PC-3 (cell line): ENCODE results near the gene TCERG1L. TPM values are rescaled to one million over a fixed set of nuclear protein-coding genes. Genes with fewer than 3 reads are reported as not detected.

Experiments used
- ATAC-seq: fragments of 200-7000 bp; cut with Tn5 transposase; 2 replicates; pipeline ENCODE4 v1.9.1; 2020; ENCODE audit warnings: mild to moderate bottlenecking, moderate library complexity
- BruUV-seq: library from RNA; stranded (reverse); fragments of 400-500 nt; replicated peaks from 2 replicates; lab custom pipeline; 2021; lab: Mats Ljungman, UMichigan
- CTCF ChIA-PET: fragments of 300-600 bp; sonication (Branson Sonifier 250); formaldehyde crosslinking; loops from one replicate; lab custom pipeline; 2022; ENCODE audit warnings: antibody characterized with exemption; lab: Charles Lee
- POLR2A ChIA-PET: fragments of 300-600 bp; sonication (Branson Sonifier 250); formaldehyde crosslinking; loops from one replicate; lab custom pipeline; 2022; ENCODE audit warnings: antibody characterized with exemption; ENCODE audit not compliant: unreplicated experiment; lab: Charles Lee
- DNase-seq: peaks from one replicate; pipeline ENCODE4 v3.0.0-alpha.2; 2015
- H2AFZ ChIP-seq: fragments of 300-600 bp; sonication (generic); 2 replicates; pipeline ENCODE4 v1.6.0; 2016; ENCODE audit warnings: antibody characterized with exemption, low read length
- H3F3A ChIP-seq: fragments of 300-600 bp; sonication (generic); one replicate; pipeline ENCODE4 v1.6.0; 2017; ENCODE audit warnings: antibody characterized with exemption, low read length, control low read depth, mild to moderate bottlenecking; ENCODE audit not compliant: unreplicated experiment
- H3K27ac ChIP-seq: fragments of 300-600 bp; sonication (generic); 2 replicates; pipeline ENCODE4 v1.5.1; 2016; ENCODE audit warnings: mild to moderate bottlenecking, low read length
- H3K27me3 ChIP-seq: fragments of 300-600 bp; sonication (generic); 2 replicates; pipeline ENCODE4 v1.6.1; 2016; ENCODE audit warnings: low read length, mixed read lengths
- H3K36me3 ChIP-seq: fragments of 300-600 bp; sonication (generic); 2 replicates; pipeline ENCODE4 v1.6.1; 2016; ENCODE audit warnings: low read depth, mixed run types, low read length, mixed read lengths
- H3K4me1 ChIP-seq: fragments of 300-600 bp; sonication (generic); 2 replicates; pipeline ENCODE4 v1.5.1; 2016; ENCODE audit warnings: low read length; ENCODE audit not compliant: insufficient read depth
- H3K4me2 ChIP-seq: fragments of 300-600 bp; sonication (generic); 2 replicates; pipeline ENCODE4 v1.6.0; 2016; ENCODE audit warnings: low read length
- H3K4me3 ChIP-seq: fragments of 300-600 bp; sonication (generic); 2 replicates; pipeline ENCODE4 v1.5.1; 2016; ENCODE audit warnings: mild to moderate bottlenecking, low read length, mixed read lengths
- H3K79me2 ChIP-seq: fragments of 300-600 bp; sonication (generic); 2 replicates; pipeline ENCODE4 v1.6.1; 2017; ENCODE audit warnings: low read length, mixed read lengths
- H3K9ac ChIP-seq: fragments of 300-600 bp; sonication (generic); 2 replicates; pipeline ENCODE4 v1.6.0; 2016; ENCODE audit warnings: mild to moderate bottlenecking, low read length
- H3K9me2 ChIP-seq: fragments of 300-600 bp; sonication (generic); replicated peaks from 2 replicates; pipeline ENCODE4 v1.6.1; 2016; ENCODE audit warnings: mixed run types, low read length, mixed read lengths
- H3K9me3 ChIP-seq: fragments of 300-600 bp; sonication (generic); 2 replicates; pipeline ENCODE4 v1.6.1; 2016; ENCODE audit warnings: low read length, mixed read lengths
- H4K20me1 ChIP-seq: fragments of 300-600 bp; sonication (generic); 2 replicates; pipeline ENCODE4 v1.6.1; 2016; ENCODE audit warnings: low read length, mixed read lengths
- CTCF ChIP-seq: fragments of 300-600 bp; sonication (generic); conservative IDR thresholded peaks from 2 replicates; pipeline ENCODE4 v1.5.1; 2017; ENCODE audit warnings: antibody characterized with exemption, low read depth, mild to moderate bottlenecking, low read length
- EZH2 ChIP-seq: fragments of 300-600 bp; sonication (generic); IDR thresholded peaks from one replicate; pipeline ENCODE4 v1.6.1; 2017; ENCODE audit warnings: antibody characterized with exemption, mild to moderate bottlenecking, low read length; ENCODE audit not compliant: unreplicated experiment
- EZH2phosphoT487 ChIP-seq: fragments of 300-600 bp; sonication (generic); IDR thresholded peaks from 2 replicates; pipeline ENCODE4 v1.6.1; 2018; ENCODE audit warnings: mild to moderate bottlenecking, antibody characterized with exemption, low read length, borderline replicate concordance
- intact Hi-C: fragments of 100-400 bp; cut with micrococcal nuclease; formaldehyde crosslinking; loops from 2 replicates; pipeline ENCODE4 v1.9.0; 2023
- total RNA-seq: library from RNA; depleted of rRNA; stranded (reverse); fragments of >200 nt; gene quantifications from 2 replicates; pipeline ENCODE4 v1.2.3, GENCODE V29; 2014

Gene TCERG1L
- total RNA-seq, 1 experiment from 2014 or later = not detected

GRCh38 chr10:131267814-131268095 lies 43.8 kb downstream of the TCERG1L start:
- no peaks in the 10 kb centered on the region for H3K27me3 ChIP-seq
- TF ChIP-seq CTCF (no peak), EZH2phosphoT487 (no peak), EZH2 (no peak)
- no peak overlapping the region for H2AFZ ChIP-seq
- H3K4me1 ChIP-seq = no peaks in the 10 kb centered on the region
- H3F3A ChIP-seq = no peaks in the 10 kb centered on the region
- DNase-seq (no peak), ATAC-seq (no peak)
- ChIA-PET POLR2A (no interaction called here), CTCF (no interaction called here)
- no peaks in the 10 kb centered on the region for H4K20me1 ChIP-seq
- H3K9ac ChIP-seq = no peak overlapping the region
- no peaks in the 10 kb centered on the region for H3K36me3 ChIP-seq
- H3K79me2 ChIP-seq = no peaks in the 10 kb centered on the region
- H3K9me3 ChIP-seq = no peaks in the 10 kb centered on the region
- H3K27ac ChIP-seq = no peak overlapping the region
- H3K4me2 ChIP-seq = no peak overlapping the region
- BruUV-seq = no TSS peak
- H3K4me3 ChIP-seq = no peak overlapping the region
- no peaks in the 10 kb centered on the region for H3K9me2 ChIP-seq
- intact Hi-C loops = no loop called here

DNA sequence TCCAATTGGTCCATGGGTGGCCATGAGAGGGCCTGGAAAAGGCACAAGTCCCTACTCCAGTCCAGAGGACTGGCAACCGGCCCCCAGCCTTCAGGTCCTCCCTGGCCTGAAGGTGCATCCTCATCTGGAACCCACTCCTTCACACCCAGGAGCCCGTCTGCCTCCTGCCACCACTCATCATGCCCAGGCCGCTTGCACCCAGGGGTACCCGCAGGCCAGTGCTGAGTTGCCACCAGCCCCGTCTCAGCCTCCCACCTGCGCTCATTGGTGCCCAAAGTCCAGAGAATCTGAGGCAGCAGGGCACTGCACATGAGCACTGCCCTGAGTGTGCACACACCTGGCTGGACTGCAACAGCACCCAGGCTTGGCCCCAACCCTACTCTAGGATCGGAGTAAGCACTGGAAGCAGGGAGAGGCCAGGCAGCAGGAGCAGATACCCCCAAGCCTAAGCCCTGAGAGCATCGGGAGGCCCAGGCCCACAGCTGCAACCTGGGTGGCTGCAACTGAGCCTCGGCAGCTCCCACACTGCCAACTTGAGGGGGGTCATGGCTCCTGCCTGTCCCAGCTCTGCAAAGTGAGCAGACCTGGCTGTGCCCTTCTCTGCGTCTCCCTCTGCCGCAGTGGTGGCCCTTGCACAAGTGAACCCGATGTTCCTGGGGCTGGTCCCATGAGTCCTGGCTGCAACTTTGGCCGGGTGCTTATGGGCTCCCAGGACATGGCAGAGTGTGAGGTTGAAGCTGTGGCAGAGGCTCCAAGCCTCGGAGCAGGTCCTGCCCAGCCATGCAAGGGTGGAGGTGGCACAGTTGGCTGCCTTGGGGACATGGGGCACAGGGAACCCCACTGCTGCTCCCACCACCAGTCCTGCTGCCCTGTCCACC lies 44.3 kb downstream of the TCERG1L start:
- intact Hi-C loops = no loop called here
- Histone ChIP-seq H3K27me3 (no peaks in the 10 kb centered on the region), H3K79me2 (no peaks in the 10 kb centered on the region), H4K20me1 (no peaks in the 10 kb centered on the region), H3K9me2 (no peaks in the 10 kb centered on the region), H3K4me1 (no peaks in the 10 kb centered on the region), H3K4me2 (no peak overlapping the region), H3K27ac (no peak overlapping the region), H2AFZ (no peak overlapping the region), H3K36me3 (no peaks in the 10 kb centered on the region), H3K9ac (no peak overlapping the region), H3F3A (no peaks in the 10 kb centered on the region), H3K9me3 (no peaks in the 10 kb centered on the region), H3K4me3 (no peak overlapping the region)
- POLR2A ChIA-PET = no interaction called here
- no peak for ATAC-seq
- no TSS peak for BruUV-seq
- DNase-seq = no peak
- no peak for TF ChIP-seq EZH2phosphoT487
- TF ChIP-seq CTCF = no peak
- TF ChIP-seq EZH2 = no peak
- CTCF ChIA-PET = no interaction called here

DNA sequence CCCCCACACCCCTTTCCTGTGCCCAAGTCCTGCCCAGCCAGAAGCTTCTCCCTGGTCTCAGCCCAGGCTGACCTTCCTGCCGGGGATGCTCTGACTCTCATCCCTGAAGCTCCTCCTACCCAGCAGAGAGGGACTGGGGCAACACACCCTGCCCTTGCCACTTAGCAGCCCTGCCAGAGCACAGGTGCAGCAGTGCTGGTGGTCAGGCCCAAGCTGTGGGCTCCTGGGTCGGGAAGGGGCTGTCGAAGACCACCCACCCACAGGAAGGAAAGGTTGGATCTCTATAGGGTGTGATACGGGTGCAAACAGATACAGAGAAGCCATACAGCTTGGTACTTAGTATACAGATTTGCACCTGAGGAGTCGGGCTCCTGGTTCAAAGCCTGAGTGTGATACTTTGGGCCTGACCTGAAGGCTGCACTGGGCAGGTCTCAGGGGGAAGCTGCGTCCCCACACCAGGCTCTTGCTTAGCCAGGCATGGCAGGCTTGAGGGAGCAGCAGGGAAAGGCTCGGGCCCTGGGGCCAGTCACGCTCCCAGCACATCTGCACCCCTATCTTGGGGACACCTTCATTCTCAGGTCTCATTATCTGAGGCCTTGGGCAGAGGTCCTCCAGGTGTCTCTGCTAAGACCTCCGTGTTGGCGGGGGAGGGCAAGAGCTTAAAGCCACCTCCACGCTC lies 47.3 kb downstream of the TCERG1L start:
- DNase-seq (no peak), ATAC-seq (no peak)
- no peaks in the 10 kb centered on the region for H3K9me3 ChIP-seq
- intact Hi-C loops = no loop called here
- H3K4me2 ChIP-seq = no peak overlapping the region
- no peaks in the 10 kb centered on the region for H3F3A ChIP-seq
- no peaks in the 10 kb centered on the region for H3K27me3 ChIP-seq
- no peaks in the 10 kb centered on the region for H4K20me1 ChIP-seq
- H3K9me2 ChIP-seq = no peaks in the 10 kb centered on the region
- no peak overlapping the region for H2AFZ ChIP-seq
- no peak for TF ChIP-seq EZH2
- TF ChIP-seq EZH2phosphoT487 = no peak
- no peak for TF ChIP-seq CTCF
- H3K79me2 ChIP-seq = no peaks in the 10 kb centered on the region
- CTCF ChIA-PET = no interaction called here
- POLR2A ChIA-PET = no interaction called here
- no peak overlapping the region for H3K27ac ChIP-seq
- H3K9ac ChIP-seq = no peak overlapping the region
- H3K4me3 ChIP-seq = no peak overlapping the region
- no TSS peak for BruUV-seq
- H3K36me3 ChIP-seq = no peaks in the 10 kb centered on the region
- H3K4me1 ChIP-seq = no peaks in the 10 kb centered on the region
